Neural cell (in vitro differentiated cells): ENCODE results near the gene DNHD1. TPM values are rescaled to one million over a fixed set of nuclear protein-coding genes. Genes with fewer than 3 reads are reported as not detected.
"Not testable (repeated sequence)": the region's sequence is repeated elsewhere in the genome, so short reads cannot be mapped to it uniquely, and the experiment has no call there.

ENCODE experiments used
- H2AFZ ChIP-seq: fragments of 200-600, 300-800 bp; sonication (generic), shearing (Covaris generic); 2 replicates; pipeline ENCODE4 v1.6.0; 2014; ENCODE audit warnings: low read depth, mild to moderate bottlenecking, antibody characterized with exemption, low read length, moderate library complexity
- H3F3A ChIP-seq: fragments of 200-600 bp; shearing (Covaris generic); 2 replicates; pipeline ENCODE4 v1.6.1; 2016; ENCODE audit warnings: mild to moderate bottlenecking, moderate library complexity, mixed read lengths, antibody characterized with exemption, low read length; ENCODE audit not compliant: insufficient read depth, poor library complexity, severe bottlenecking
- H3K27ac ChIP-seq: fragments of 200-600, 300-800 bp; sonication (generic), shearing (Covaris generic); 2 replicates; pipeline ENCODE4 v1.5.1; 2014; ENCODE audit warnings: mild to moderate bottlenecking, low read length, moderate library complexity
- H3K27me3 ChIP-seq: fragments of 300-800, 200-600 bp; sonication (generic), shearing (Covaris generic); 2 replicates; pipeline ENCODE4 v1.6.0; 2014; ENCODE audit warnings: mild to moderate bottlenecking, low read depth, low read length, moderate library complexity; ENCODE audit not compliant: insufficient read depth
- H3K36me3 ChIP-seq: fragments of 300-800, 200-600 bp; sonication (generic), shearing (Covaris generic); 2 replicates; pipeline ENCODE4 v1.5.1; 2014; ENCODE audit warnings: mild to moderate bottlenecking, antibody characterized with exemption, low read length, moderate library complexity; ENCODE audit not compliant: insufficient read depth
- H3K4me2 ChIP-seq: fragments of 300-800, 200-600 bp; sonication (generic), shearing (Covaris generic); 2 replicates; pipeline ENCODE4 v1.6.0; 2014; ENCODE audit warnings: mild to moderate bottlenecking, low read length
- H3K4me3 ChIP-seq: fragments of 300-800, 200-600 bp; sonication (generic), shearing (Covaris generic); 2 replicates; pipeline ENCODE4 v1.5.1; 2014; ENCODE audit warnings: mild to moderate bottlenecking, low read length, moderate library complexity
- H3K79me2 ChIP-seq: fragments of 200-600 bp; shearing (Covaris generic); replicated peaks from 2 replicates; pipeline ENCODE4 v1.6.0; 2014; ENCODE audit warnings: mild to moderate bottlenecking, low read length, moderate library complexity; ENCODE audit not compliant: insufficient read depth
- H3K9ac ChIP-seq: fragments of 300-800, 200-600 bp; sonication (generic), shearing (Covaris generic); 2 replicates; pipeline ENCODE4 v1.6.1; 2016; ENCODE audit warnings: mild to moderate bottlenecking, low read length, mixed read lengths
- H3K9me2 ChIP-seq: fragments of 200-600 bp; shearing (Covaris generic); 2 replicates; pipeline ENCODE4 v1.6.1; 2016; ENCODE audit warnings: mild to moderate bottlenecking, low read length, mixed read lengths; ENCODE audit not compliant: insufficient read depth
- H3K9me3 ChIP-seq: fragments of 200-600, 300-800 bp; sonication (generic), shearing (Covaris generic); 2 replicates; pipeline ENCODE4 v1.6.1; 2016; ENCODE audit warnings: mild to moderate bottlenecking, mixed run types, low read length, moderate library complexity, mixed read lengths
- H4K20me1 ChIP-seq: fragments of 200-600 bp; shearing (Covaris generic); 2 replicates; pipeline ENCODE4 v1.6.1; 2016; ENCODE audit warnings: mild to moderate bottlenecking, mixed run types; ENCODE audit not compliant: insufficient read depth
- CTCF ChIP-seq: fragments of 450-650 bp; IDR thresholded peaks from 2 replicates; pipeline ENCODE4 v1.5.1; 2014; ENCODE audit warnings: antibody characterized with exemption, mild to moderate bottlenecking, moderate library complexity; ENCODE audit not compliant: poor library complexity, severe bottlenecking
- EP300 ChIP-seq: fragments of 450-650 bp; conservative IDR thresholded peaks from 2 replicates; pipeline ENCODE4 v1.6.1; 2014; ENCODE audit warnings: antibody characterized with exemption, mild to moderate bottlenecking, moderate library complexity; ENCODE audit not compliant: poor library complexity, severe bottlenecking
- EZH2 ChIP-seq: fragments of 200-600, 300-800 bp; shearing (Covaris generic), sonication (generic); IDR thresholded peaks from 2 replicates; pipeline ENCODE4 v1.6.1; 2014; ENCODE audit warnings: antibody characterized with exemption, low read length, borderline replicate concordance, mild to moderate bottlenecking; ENCODE audit not compliant: insufficient read depth, poor library complexity, severe bottlenecking
- MXI1 ChIP-seq: fragments of 450-650 bp; conservative IDR thresholded peaks from 2 replicates; pipeline ENCODE4 v1.6.1; 2014; ENCODE audit warnings: antibody characterized with exemption, mild to moderate bottlenecking; ENCODE audit not compliant: poor library complexity, severe bottlenecking
- POLR2AphosphoS5 ChIP-seq: IDR thresholded peaks from 2 replicates; pipeline ENCODE4 v1.6.1; 2012
- RAD21 ChIP-seq: fragments of 450-650 bp; conservative IDR thresholded peaks from 2 replicates; pipeline ENCODE4 v1.6.1; 2014; ENCODE audit warnings: antibody characterized with exemption, mild to moderate bottlenecking, moderate library complexity
- SMC3 ChIP-seq: fragments of 450-650 bp; conservative IDR thresholded peaks from 2 replicates; pipeline ENCODE4 v1.6.1; 2014; ENCODE audit warnings: antibody characterized with exemption, mild to moderate bottlenecking, moderate library complexity; ENCODE audit not compliant: poor library complexity
- TAF1 ChIP-seq: IDR thresholded peaks from 2 replicates; pipeline ENCODE4 v1.6.1; 2012; ENCODE audit warnings: low read depth
- polyA plus RNA-seq: library from polyadenylated mRNA; depleted of rRNA; stranded (reverse); fragments of >200 nt; gene quantifications from 2 replicates; pipeline ENCODE4 v1.2.3, GENCODE V29; 2014
- TF ChIP-seq, protein P1 (sequence below): IDR thresholded peaks from 2 replicates; pipeline ENCODE4 v1.6.1; 2012; ENCODE audit warnings: borderline replicate concordance

Gene DNHD1
- polyA plus RNA-seq, 1 donor from 2014 or later: 5.1 TPM

DNA sequence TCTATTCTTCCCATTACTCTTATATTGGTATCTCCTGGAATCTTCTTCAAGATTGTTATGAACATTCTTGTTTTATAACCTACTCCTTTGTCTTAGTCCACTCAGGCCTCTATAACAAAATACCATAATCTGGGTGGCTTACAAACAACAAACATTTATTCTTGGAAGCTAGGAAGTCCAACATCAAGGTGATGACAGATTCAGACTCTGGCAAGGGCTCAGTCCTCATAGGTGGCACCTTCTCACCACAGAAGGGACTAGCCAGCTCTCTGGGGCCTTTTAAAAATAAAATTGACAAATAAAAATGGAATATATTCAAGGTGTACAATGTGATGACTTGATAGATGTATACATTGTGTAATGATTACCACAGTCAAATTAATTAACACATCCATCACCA, 19.8 kb downstream of the DNHD1 start:
- H3K9me2 ChIP-seq: no peaks in the 10 kb centered on the region
- TF ChIP-seq CTCF (no peak), MXI1 (no peak), RAD21 (no peak), EP300 (no peak), SMC3 (no peak), EZH2 (no peak), POLR2AphosphoS5 (no peak), TAF1 (no peak)
- TF ChIP-seq, protein P1, sequence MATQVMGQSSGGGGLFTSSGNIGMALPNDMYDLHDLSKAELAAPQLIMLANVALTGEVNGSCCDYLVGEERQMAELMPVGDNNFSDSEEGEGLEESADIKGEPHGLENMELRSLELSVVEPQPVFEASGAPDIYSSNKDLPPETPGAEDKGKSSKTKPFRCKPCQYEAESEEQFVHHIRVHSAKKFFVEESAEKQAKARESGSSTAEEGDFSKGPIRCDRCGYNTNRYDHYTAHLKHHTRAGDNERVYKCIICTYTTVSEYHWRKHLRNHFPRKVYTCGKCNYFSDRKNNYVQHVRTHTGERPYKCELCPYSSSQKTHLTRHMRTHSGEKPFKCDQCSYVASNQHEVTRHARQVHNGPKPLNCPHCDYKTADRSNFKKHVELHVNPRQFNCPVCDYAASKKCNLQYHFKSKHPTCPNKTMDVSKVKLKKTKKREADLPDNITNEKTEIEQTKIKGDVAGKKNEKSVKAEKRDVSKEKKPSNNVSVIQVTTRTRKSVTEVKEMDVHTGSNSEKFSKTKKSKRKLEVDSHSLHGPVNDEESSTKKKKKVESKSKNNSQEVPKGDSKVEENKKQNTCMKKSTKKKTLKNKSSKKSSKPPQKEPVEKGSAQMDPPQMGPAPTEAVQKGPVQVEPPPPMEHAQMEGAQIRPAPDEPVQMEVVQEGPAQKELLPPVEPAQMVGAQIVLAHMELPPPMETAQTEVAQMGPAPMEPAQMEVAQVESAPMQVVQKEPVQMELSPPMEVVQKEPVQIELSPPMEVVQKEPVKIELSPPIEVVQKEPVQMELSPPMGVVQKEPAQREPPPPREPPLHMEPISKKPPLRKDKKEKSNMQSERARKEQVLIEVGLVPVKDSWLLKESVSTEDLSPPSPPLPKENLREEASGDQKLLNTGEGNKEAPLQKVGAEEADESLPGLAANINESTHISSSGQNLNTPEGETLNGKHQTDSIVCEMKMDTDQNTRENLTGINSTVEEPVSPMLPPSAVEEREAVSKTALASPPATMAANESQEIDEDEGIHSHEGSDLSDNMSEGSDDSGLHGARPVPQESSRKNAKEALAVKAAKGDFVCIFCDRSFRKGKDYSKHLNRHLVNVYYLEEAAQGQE: no peak
- no peaks in the 10 kb centered on the region for H4K20me1 ChIP-seq
- no peaks in the 10 kb centered on the region for H3K27me3 ChIP-seq
- no peak overlapping the region for H3K4me3 ChIP-seq
- H3K9me3 ChIP-seq: no peaks in the 10 kb centered on the region
- H3F3A ChIP-seq: no peaks in the 10 kb centered on the region
- H3K27ac ChIP-seq: no peak overlapping the region
- H3K9ac ChIP-seq: no peak overlapping the region
- no peak overlapping the region for H2AFZ ChIP-seq
- no peak overlapping the region for H3K4me2 ChIP-seq
- no peaks in the 10 kb centered on the region for H3K79me2 ChIP-seq
- no peaks in the 10 kb centered on the region for H3K36me3 ChIP-seq

DNA sequence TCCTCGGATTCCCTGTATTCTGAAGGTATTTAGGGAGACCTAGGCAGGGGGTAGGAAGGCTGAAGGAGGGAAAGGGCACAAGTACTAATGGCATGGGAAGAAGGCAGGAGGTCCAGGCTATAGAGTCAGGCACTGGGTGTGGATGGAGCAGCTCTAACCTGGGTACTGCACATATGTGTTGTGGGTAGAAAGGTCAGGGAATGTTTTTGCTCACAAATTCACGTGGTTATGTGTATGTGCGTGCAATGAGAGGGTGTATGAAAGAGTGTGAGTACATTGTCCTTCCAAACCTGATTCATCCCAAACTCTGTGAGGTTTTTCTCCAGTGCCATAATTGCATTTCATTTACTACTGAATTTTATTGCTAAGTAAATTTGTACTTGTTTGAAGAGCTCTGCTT, 23.2 kb downstream of the DNHD1 start:
- no peaks in the 10 kb centered on the region for H4K20me1 ChIP-seq
- H3K79me2 ChIP-seq: no peaks in the 10 kb centered on the region
- H3K9ac ChIP-seq: no peak overlapping the region
- H3F3A ChIP-seq: no peaks in the 10 kb centered on the region
- no peaks in the 10 kb centered on the region for H3K9me3 ChIP-seq
- no peak for TF ChIP-seq MXI1
- no peak for TF ChIP-seq POLR2AphosphoS5
- TF ChIP-seq CTCF: no peak
- no peak for TF ChIP-seq EZH2
- no peak for TF ChIP-seq RAD21
- TF ChIP-seq EP300: no peak
- no peak for TF ChIP-seq SMC3
- TF ChIP-seq, protein P1: no peak
- TF ChIP-seq TAF1: no peak
- no peak overlapping the region for H3K27ac ChIP-seq
- no peak overlapping the region for H3K4me2 ChIP-seq
- H3K4me3 ChIP-seq: no peak overlapping the region
- no peak overlapping the region for H2AFZ ChIP-seq
- no peaks in the 10 kb centered on the region for H3K27me3 ChIP-seq
- no peaks in the 10 kb centered on the region for H3K9me2 ChIP-seq
- H3K36me3 ChIP-seq: no peaks in the 10 kb centered on the region

DNA sequence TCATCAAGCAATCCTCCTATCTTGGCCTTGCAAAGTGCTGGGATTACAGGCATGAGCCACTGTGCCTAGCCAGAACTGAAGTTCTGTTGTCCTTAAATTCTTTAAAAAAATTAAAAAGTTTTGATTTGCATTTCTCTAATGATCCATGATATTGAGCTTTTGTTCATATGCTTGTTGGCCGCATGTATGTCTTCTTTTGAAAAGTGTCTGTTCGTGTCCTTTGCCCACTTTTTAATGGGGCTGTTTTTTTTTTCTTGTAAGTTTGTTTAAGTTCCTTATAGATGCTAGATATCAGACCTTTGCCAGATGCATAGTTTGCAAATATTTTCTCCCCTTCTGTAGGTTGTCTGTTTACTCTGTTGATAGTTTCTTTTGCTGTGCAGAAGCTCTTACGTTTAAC, 24.9 kb downstream of the DNHD1 start:
- not testable (repeated sequence) for H3K79me2 ChIP-seq, H2AFZ ChIP-seq, H3K9me3 ChIP-seq, H3K9ac ChIP-seq, H3K27me3 ChIP-seq, H3K9me2 ChIP-seq, H3F3A ChIP-seq, H3K4me3 ChIP-seq, H3K4me2 ChIP-seq, H4K20me1 ChIP-seq, H3K36me3 ChIP-seq, H3K27ac ChIP-seq
